HUES64 (cell line): ENCODE results near the gene ZG16B.

ENCODE experiments used
- H3K27ac ChIP-seq: 2 replicates; pipeline ENCODE4 v1.7.0; 2013; ENCODE audit warnings: low read depth, low read length, inconsistent platforms
- H3K27me3 ChIP-seq: 2 replicates; pipeline ENCODE4 v1.6.1; 2013; ENCODE audit warnings: mild to moderate bottlenecking, low read length; ENCODE audit not compliant: insufficient read depth
- H3K36me3 ChIP-seq: 2 replicates; pipeline ENCODE4 v1.6.1; 2013; ENCODE audit warnings: mild to moderate bottlenecking, low read length; ENCODE audit not compliant: insufficient read depth
- H3K4me1 ChIP-seq: 2 replicates; pipeline ENCODE4 v1.6.1; 2013; ENCODE audit warnings: mild to moderate bottlenecking, low read length, moderate library complexity; ENCODE audit not compliant: insufficient read depth
- H3K4me3 ChIP-seq: 2 replicates; pipeline ENCODE4 v1.5.1; 2013; ENCODE audit warnings: mild to moderate bottlenecking, low read length, moderate library complexity
- H3K9ac ChIP-seq: 2 replicates; pipeline ENCODE4 v1.6.1; 2013; ENCODE audit warnings: mild to moderate bottlenecking, low read depth, low read length
- H3K9me3 ChIP-seq: 2 replicates; pipeline ENCODE4 v1.6.1; 2013; ENCODE audit warnings: low read depth, low read length; ENCODE audit not compliant: insufficient read depth
- WGBS: fragments of 150-250, 120-280 bp; methylation state at CpG from one replicate; pipeline ENCODE4 v1.1.7; 2013; ENCODE audit warnings: missing lambda C conversion rate; 5-methylcytosine and 5-hydroxymethylcytosine counted together

ZG16B gene

GRCh38 chr16:2860826-2861567 lies 30.9 kb downstream of the ZG16B start:
- Histone ChIP-seq H3K9ac (no peak overlapping the region), H3K27ac (no peak overlapping the region), H3K9me3 (peaks cover 5% of the 10 kb centered on the region; the same call in 1 of the 2 replicates), H3K36me3 (no peaks in the 10 kb centered on the region), H3K27me3 (peaks cover 51% of the 10 kb centered on the region), H3K4me1 (no peaks in the 10 kb centered on the region), H3K4me3 (no peak overlapping the region)
- 70% methylated on average over 8 of the region's 8 CpGs for WGBS

GRCh38 chr16:2865651-2866050 lies 35.5 kb downstream of the ZG16B start:
- Histone ChIP-seq H3K9ac (no peak overlapping the region), H3K36me3 (no peaks in the 10 kb centered on the region), H3K9me3 (peaks cover 5% of the 10 kb centered on the region; the same call in 1 of the 2 replicates), H3K4me3 (no peak overlapping the region), H3K27me3 (peaks cover 52% of the 10 kb centered on the region), H3K27ac (no peak overlapping the region), H3K4me1 (no peaks in the 10 kb centered on the region)
- WGBS, result 78% methylated on average over 4 of the region's 4 CpGs

- Histone ChIP-seq H3K9me3 (peaks cover under 1% of the 10 kb centered on the region; the same call in 1 of the 2 replicates), H3K4me1 (no peaks in the 10 kb centered on the region), H3K27me3 (peaks cover 58% of the 10 kb centered on the region), H3K27ac (no peak overlapping the region), H3K9ac (no peak overlapping the region), H3K36me3 (no peaks in the 10 kb centered on the region), H3K4me3 (no peak overlapping the region)
- WGBS, result 62% methylated on average over 3 of the region's 4 CpGs
Observed at GRCh38 chr16:2866431-2866830, 36.3 kb downstream of the ZG16B start.

GRCh38 chr16:2867661-2867986 lies 37.5 kb downstream of the ZG16B start:
- H3K4me3 ChIP-seq, result peak overlapping the region; percentile 78
- no peaks in the 10 kb centered on the region; the same call in 1 of the 2 replicates for H3K9me3 ChIP-seq
- peaks cover 58% of the 10 kb centered on the region for H3K27me3 ChIP-seq
- WGBS, result 58% methylated on average over 7 of the region's 8 CpGs
- H3K27ac ChIP-seq, result peak overlapping the region; percentile 85
- peak overlapping the region; percentile 81; the same call in 1 of the 2 replicates for H3K9ac ChIP-seq
- H3K36me3 ChIP-seq, result no peaks in the 10 kb centered on the region
- no peaks in the 10 kb centered on the region for H3K4me1 ChIP-seq

GRCh38 chr16:2867987-2868789 lies 38.1 kb downstream of the ZG16B start:
- peak overlapping the region; percentile 85 for H3K27ac ChIP-seq
- H3K27me3 ChIP-seq, result peaks cover 58% of the 10 kb centered on the region
- 1% methylated on average over 44 of the region's 45 CpGs for WGBS
- peak overlapping the region; percentile 81 for H3K9ac ChIP-seq
- peak overlapping the region; percentile 78 for H3K4me3 ChIP-seq
- no peaks in the 10 kb centered on the region; the same call in 1 of the 2 replicates for H3K9me3 ChIP-seq
- no peaks in the 10 kb centered on the region for H3K4me1 ChIP-seq
- no peaks in the 10 kb centered on the region for H3K36me3 ChIP-seq

GRCh38 chr16:2871926-2872325 lies 41.8 kb downstream of the ZG16B start:
- Histone ChIP-seq H3K27me3 (peaks cover 25% of the 10 kb centered on the region), H3K4me3 (no peak overlapping the region), H3K36me3 (no peaks in the 10 kb centered on the region), H3K9ac (no peak overlapping the region), H3K4me1 (no peaks in the 10 kb centered on the region), H3K9me3 (no peaks in the 10 kb centered on the region; the same call in 1 of the 2 replicates), H3K27ac (no peak overlapping the region)
- WGBS, result 90% methylated on average over 6 of the region's 6 CpGs

- H3K27me3 ChIP-seq, result peaks cover 20% of the 10 kb centered on the region
- WGBS, result 72% methylated on average over 21 of the region's 21 CpGs
- H3K9ac ChIP-seq, result 0 out of 2 replicates have a peak overlapping the region, but pooled peaks have one; percentile 12
- H3K9me3 ChIP-seq, result no peaks in the 10 kb centered on the region
- H3K27ac ChIP-seq, result no peak overlapping the region
- H3K4me3 ChIP-seq, result peak overlapping the region; percentile 12; the same call in 1 of the 2 replicates
- no peaks in the 10 kb centered on the region for H3K4me1 ChIP-seq
- H3K36me3 ChIP-seq, result no peaks in the 10 kb centered on the region
Observed at GRCh38 chr16:2874032-2874911, 44.2 kb downstream of the ZG16B start.

GRCh38 chr16:2874912-2875362 lies 44.8 kb downstream of the ZG16B start:
- H3K9ac ChIP-seq, result 0 out of 2 replicates have a peak overlapping the region, but pooled peaks have one; percentile 12
- no peak overlapping the region for H3K27ac ChIP-seq
- peak overlapping the region; percentile 12; the same call in 1 of the 2 replicates for H3K4me3 ChIP-seq
- peaks cover 5% of the 10 kb centered on the region for H3K9me3 ChIP-seq
- no peaks in the 10 kb centered on the region for H3K4me1 ChIP-seq
- H3K27me3 ChIP-seq, result peaks cover 14% of the 10 kb centered on the region
- 20% methylated on average over 23 of the region's 25 CpGs for WGBS
- H3K36me3 ChIP-seq, result no peaks in the 10 kb centered on the region

- Histone ChIP-seq H3K27me3 (peaks cover 2% of the 10 kb centered on the region; the same call in 1 of the 2 replicates), H3K9me3 (peaks cover 10% of the 10 kb centered on the region), H3K4me1 (no peaks in the 10 kb centered on the region), H3K9ac (no peak overlapping the region), H3K4me3 (no peak overlapping the region), H3K27ac (no peak overlapping the region), H3K36me3 (no peaks in the 10 kb centered on the region)
- 91% methylated on average over 6 of the region's 6 CpGs for WGBS
Observed at GRCh38 chr16:2879854-2880508, 49.9 kb downstream of the ZG16B start.
